ENCODE data around the gene UBE2D2.
"Not testable (repeated sequence)": the region's sequence is repeated elsewhere in the genome, so short reads cannot be mapped to it uniquely, and the experiment has no call there.

The UBE2D2 gene

GRCh38 chr5:139560752-139561654 lies at the start of gene UBE2D2:
TSS of gene UBE2D2 (plus strand) at chr5:139561339. CDS start at chr5:139561792, 453 bp downstream.
- DNase-seq, result peak; percentile 98

DNA sequence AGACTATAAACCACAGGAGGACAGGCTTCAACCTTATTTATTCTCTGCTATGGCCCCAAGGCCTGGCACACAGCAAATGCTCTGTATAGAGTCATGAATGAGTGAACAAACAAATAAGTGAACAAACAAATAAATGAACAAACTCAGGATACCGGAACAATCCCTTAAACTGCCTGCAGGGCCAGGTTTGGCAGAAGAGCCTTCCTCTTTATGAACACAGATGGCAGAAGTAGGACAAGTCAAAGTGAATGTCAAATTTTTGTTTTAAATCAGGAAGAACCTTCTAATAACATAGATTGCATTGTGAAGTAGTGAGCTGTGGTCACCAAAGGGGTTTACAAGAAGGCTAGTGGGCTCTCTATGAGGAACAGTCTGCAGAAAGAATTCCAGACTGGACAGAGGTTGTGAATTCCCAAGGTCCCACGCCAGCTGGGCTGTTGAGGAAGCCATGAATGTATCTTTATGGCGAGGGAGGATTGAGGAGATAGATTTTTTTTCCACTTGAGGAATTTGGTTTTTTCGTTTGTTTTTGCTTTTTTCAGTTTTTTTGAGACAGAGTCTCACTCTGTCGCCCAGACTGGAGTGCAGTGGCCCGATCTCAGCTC lies 48.3 kb upstream of the UBE2D2 start:
- DNase-seq, result no peak

- peak; percentile 91 for DNase-seq
Observed at GRCh38 chr5:139513434-139513833, 47.7 kb upstream of the UBE2D2 start.

GRCh38 chr5:139513852-139514485 lies 47.2 kb upstream of the UBE2D2 start:
- no peak for DNase-seq

DNA sequence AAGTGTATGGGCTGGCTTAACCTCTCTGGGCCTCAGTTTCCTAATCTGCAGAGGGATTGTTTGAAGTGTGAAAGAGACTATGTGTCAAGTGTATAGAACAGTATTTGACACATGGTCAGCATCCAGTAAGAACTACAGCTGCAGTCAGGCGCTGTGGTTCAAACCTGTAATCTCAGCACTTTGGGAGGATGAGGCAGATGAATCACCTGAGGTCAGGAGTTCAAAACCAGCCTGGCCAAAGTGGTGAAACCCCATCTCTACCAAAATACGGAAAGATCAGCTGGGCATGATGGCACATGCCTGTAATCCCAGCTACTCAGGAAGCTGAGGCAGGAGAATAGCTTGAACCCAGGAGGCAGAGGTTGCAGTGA lies 46.7 kb upstream of the UBE2D2 start:
- DNase-seq, result no peak

- DNase-seq, result peak; percentile 95
Observed at GRCh38 chr5:139517683-139518564, 43.2 kb upstream of the UBE2D2 start.

DNA sequence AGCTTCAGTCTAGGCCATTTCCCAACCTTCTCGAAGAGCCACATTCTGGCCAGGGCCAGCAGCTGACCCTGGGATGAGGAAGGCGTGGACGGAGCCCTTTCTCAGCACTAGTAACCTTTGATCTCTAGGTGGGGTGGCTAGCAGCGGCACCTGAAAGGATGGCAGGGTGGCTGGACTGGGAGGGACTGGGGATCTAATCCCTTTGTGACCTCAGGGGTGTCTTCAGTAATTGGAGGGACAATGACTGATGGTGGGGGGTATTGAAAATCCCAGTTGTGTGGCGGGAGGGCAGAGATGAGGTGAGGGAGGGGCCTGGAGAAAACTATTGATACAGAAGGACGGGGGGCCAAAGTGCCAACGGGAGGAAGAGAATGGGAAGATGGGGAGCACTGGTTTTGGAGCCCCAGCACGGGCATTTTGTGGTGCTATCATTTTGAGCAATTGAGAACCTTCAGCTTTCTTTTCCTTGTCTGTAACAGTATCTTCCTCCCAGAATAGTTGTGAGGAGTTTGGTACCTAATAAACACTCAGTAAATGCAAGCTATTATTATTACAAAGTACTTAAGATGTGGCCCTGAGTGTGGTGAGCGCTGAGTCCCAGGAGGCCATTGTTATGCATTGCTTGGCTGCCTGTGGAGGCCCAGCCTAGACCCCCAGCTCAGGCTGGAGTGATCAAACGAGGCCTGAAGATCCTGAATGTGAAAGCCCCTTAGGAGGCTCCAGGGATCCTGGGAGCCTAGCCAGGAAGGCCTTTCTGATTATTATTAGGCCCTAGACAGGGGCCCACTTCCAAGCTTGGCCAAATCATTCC lies 37.3 kb upstream of the UBE2D2 start:
- no peak for DNase-seq

DNA sequence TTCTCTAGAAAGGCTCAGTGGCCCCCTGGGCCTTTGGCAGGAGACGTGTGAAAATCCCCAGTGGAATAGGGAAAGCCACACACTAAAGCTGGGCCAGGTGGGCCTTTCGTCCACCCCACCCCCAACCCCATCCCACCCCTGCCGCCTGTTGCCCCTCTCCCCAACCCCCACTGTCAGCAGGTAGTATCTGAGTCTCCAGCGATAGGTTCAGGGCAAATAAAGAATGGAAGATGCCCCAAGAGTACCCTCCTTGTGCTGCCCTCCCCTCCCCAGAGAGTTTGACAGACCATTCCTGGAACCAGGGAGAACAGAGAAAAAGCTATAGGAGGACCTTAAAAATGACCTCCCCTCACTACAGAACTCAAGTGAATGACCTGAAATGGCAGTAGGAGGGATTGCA lies 36.7 kb upstream of the UBE2D2 start:
- no peak for DNase-seq

DNA sequence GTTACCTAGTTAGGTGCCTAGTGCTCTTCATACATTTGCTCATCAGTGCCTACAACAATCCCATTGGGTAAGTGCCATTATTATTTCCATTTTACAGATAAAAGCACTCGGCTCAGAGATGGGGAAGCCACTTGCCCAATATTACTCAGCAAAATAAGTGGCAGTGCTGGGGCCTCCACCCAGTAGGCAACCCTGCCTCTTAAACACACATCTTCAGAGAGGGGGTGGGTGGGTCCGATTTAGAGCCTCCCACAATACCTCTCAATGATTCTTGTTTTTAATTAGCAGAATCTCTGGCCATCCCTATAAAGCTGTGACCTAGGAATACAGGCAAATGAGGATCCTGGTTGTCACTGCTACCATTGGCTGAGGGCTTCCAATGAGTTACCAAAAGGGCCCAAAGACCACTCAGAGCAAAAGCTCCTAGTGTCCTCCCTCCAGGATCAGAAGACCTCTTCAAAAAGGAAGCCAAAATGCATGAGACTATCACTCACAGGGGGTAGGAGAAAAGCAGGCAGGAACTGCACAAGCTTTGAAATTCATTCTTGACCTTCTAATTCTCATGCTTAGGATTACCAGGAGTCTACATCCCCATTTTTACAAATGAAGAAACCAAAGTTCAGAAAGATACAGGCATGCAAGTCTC lies 36.1 kb upstream of the UBE2D2 start:
- DNase-seq, result no peak

GRCh38 chr5:139525586-139526308 lies 35.4 kb upstream of the UBE2D2 start:
- DNase-seq, result not testable (repeated sequence)

DNA sequence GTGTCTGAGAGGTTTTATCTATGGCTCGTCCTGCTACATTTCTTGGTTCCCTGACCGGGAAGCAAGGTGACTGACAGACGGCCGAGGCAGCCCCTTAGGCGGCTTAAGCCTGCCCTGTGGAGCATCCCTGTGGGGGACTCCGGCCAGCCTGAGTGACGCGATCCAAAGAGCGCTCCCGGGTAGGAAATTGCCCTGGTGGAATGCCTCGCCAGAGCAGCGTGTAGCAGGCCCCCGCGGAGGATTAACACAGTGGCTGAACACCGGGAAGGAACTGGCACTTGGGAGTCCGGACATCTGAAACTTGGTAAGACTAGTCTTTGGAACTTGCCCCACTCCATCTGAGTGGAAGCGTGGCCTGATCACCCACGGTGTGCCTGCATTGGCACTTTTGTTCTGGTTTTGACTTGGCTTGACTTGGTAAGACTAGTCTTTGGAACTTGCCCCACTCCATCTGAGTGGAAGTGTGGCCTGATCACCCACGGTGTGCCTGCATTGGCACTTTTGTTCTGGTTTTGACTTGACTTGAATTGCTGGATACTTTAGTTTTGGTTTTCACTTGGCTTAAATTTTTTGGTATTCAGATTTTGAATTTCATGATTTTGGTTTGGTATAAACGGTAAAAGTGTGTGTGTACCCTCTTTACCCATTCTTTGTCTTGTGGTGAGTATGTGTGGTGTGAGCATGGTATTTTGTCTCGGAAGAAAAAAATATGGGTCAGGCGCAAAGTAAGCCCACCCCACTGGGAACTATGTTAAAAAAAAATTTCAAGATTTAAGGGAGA lies 34.6 kb upstream of the UBE2D2 start:
- DNase-seq, result not testable (repeated sequence)

- not testable (repeated sequence) for DNase-seq
Observed at GRCh38 chr5:139527090-139527470, 34.1 kb upstream of the UBE2D2 start.

- not testable (repeated sequence) for DNase-seq
Observed at GRCh38 chr5:139527896-139528467, 33.2 kb upstream of the UBE2D2 start.

- DNase-seq, result not testable (repeated sequence)
Observed at GRCh38 chr5:139528695-139529094, 32.4 kb upstream of the UBE2D2 start.

DNA sequence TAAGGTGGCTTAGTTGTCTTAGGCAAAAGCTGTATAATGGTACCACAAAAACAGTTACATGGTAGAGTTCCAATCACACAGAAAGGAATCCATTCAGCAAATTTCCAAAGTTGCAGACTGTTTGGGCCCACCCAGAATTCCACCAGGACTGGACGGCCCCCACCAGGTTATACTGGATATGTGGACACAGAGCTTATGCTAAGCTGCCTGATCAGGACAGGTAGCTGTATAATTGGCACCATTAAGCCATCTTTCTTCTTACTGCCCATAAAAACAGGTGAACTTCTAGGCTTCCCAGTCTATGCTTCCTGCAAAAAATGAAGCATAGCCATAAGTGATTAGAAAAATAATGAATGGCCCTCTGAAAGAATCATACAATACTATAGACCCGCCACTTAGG lies 31.1 kb upstream of the UBE2D2 start:
- DNase-seq, result not testable (repeated sequence)

GRCh38 chr5:139531772-139532169 lies 29.4 kb upstream of the UBE2D2 start:
- DNase-seq, result no peak

- DNase-seq, result no peak
Observed at GRCh38 chr5:139543423-139543991, 17.6 kb upstream of the UBE2D2 start.

GRCh38 chr5:139546593-139546992 lies 14.5 kb upstream of the UBE2D2 start:
- DNase-seq, result not testable (repeated sequence)

All from OCI-M1 (cell line).